Common myeloid progenitor, CD34-positive (primary cell): ENCODE data around the gene SEZ6.
"Not testable (repeated sequence)": the region's sequence is repeated elsewhere in the genome, so short reads cannot be mapped to it uniquely, and the experiment has no call there.

Experiments
- CTCF ChIA-PET: fragments of 350-600 bp; sonication (Branson Sonifier 250); formaldehyde crosslinking; loops from one replicate; lab custom pipeline; 2021; ENCODE audit warnings: antibody characterized with exemption; lab: Charles Lee
- POLR2A ChIA-PET: fragments of 350-600 bp; sonication (Branson Sonifier 250); formaldehyde crosslinking; loops from one replicate; lab custom pipeline; 2021; ENCODE audit warnings: antibody characterized with exemption; lab: Charles Lee
- DNase-seq, 3 donors: peaks; one replicate each; pipeline versions ENCODE4 v3.0.0 to v3.0.0-alpha.2; 2013
- H3K27ac ChIP-seq, 2 experiments: 1 replicate in 1 of 2; 2 replicates in 1 of 2; pipeline ENCODE4 v1.7.0; 2013; ENCODE audit warnings: inconsistent platforms in 2 of 2, low read length in 2 of 2, mild to moderate bottlenecking in 2 of 2, low read depth in 1 of 2, moderate library complexity in 1 of 2; ENCODE audit not compliant: severe bottlenecking in 2 of 2, insufficient read depth in 1 of 2, poor library complexity in 1 of 2
- H3K27me3 ChIP-seq, 5 experiments: replicated peaks in 2 of 5; 1 replicate in 3 of 5; 2 replicates in 2 of 5; pipeline versions ENCODE4 v1.6.1 to v1.7.0; 2013; ENCODE audit warnings: low read length in 4 of 5, mild to moderate bottlenecking in 2 of 5, moderate library complexity in 2 of 5, inconsistent platforms in 1 of 5; ENCODE audit not compliant: insufficient read depth in 5 of 5, control insufficient read depth in 4 of 5
- H3K36me3 ChIP-seq, 4 experiments: 1 replicate in 2 of 4; 2 replicates in 2 of 4; pipeline versions ENCODE4 v1.6.1 to v1.7.0; 2013; ENCODE audit warnings: low read length in 3 of 4, control low read depth in 1 of 4, mild to moderate bottlenecking in 1 of 4; ENCODE audit not compliant: control insufficient read depth in 4 of 4, insufficient read depth in 4 of 4
- H3K4me1 ChIP-seq, 4 experiments: 1 replicate in 3 of 4; 2 replicates in 1 of 4; pipeline versions ENCODE4 v1.6.1 to v1.7.1; 2013; ENCODE audit warnings: low read length in 3 of 4, mild to moderate bottlenecking in 3 of 4, control low read depth in 1 of 4, inconsistent platforms in 1 of 4, moderate library complexity in 1 of 4; ENCODE audit not compliant: control insufficient read depth in 4 of 4, insufficient read depth in 4 of 4; ENCODE audit errors: control extremely low read depth in 1 of 4
- H3K4me3 ChIP-seq, 7 experiments: 1 replicate in 4 of 7; 2 replicates in 3 of 7; pipeline versions ENCODE4 v1.5.1 to v1.7.0; 2013; ENCODE audit warnings: mild to moderate bottlenecking in 7 of 7, low read length in 6 of 7, moderate library complexity in 6 of 7, inconsistent platforms in 2 of 7, low read depth in 2 of 7, control low read depth in 1 of 7; ENCODE audit not compliant: insufficient read depth in 4 of 7, control insufficient read depth in 1 of 7; ENCODE audit errors: extremely low read depth in 1 of 7
- H3K9me3 ChIP-seq, 5 experiments: 1 replicate in 4 of 5; 2 replicates in 1 of 5; pipeline versions ENCODE4 v1.6.1 to v1.7.1; 2013; ENCODE audit warnings: low read length in 4 of 5, mild to moderate bottlenecking in 2 of 5, inconsistent platforms in 1 of 5, low read depth in 1 of 5, moderate library complexity in 1 of 5; ENCODE audit not compliant: control insufficient read depth in 4 of 5, insufficient read depth in 2 of 5; ENCODE audit errors: control extremely low read depth in 1 of 5
- WGBS: methylation state at CpG from one replicate; pipeline ENCODE4 v1.1.5; 2013; ENCODE audit not compliant: insufficient coverage; 5-methylcytosine and 5-hydroxymethylcytosine counted together

The SEZ6 gene

DNA sequence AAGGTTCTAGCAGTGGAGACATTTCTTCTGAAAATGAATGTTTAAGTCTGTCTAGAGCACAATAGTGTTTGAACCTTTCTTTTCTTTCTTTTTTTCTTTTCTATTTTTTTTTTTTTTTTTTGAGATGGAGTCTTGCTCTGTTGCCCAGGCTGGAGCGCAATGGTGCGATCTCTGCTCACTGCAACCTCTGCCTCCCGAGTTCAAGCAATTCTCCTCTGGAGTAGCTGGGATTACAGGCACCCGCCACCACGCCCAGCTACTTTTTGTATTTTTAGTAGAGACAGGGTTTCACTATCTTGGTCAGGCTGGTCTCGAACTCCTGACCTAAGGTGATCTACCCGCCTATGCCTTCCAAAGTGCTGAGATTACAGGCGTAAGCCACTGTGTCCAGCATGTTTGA, 71.3 kb downstream of the SEZ6 start:
- CTCF ChIA-PET, result interaction anchor here (1.1 to 12.3 kb wide), 4 partner anchors 13 to 85 kb away, joined by 3 to 128 read pairs (median 3); partner anchors contain the start of gene PHF12
- Histone ChIP-seq H3K36me3 (peaks cover 2 to 31% (median 3%) of the 10 kb centered on the region in 4 experiments), H3K4me1 (peaks cover 16 to 34% (median 24%) of the 10 kb centered on the region in 4 experiments)
- H3K9me3 ChIP-seq, H3K4me3 ChIP-seq, H3K27me3 ChIP-seq, H3K27ac ChIP-seq, POLR2A ChIA-PET, DNase-seq: not testable (repeated sequence)
- WGBS, result 98% methylated on average over 5 of the region's 8 CpGs

GRCh38 chr17:28929787-28930186, 76.0 kb downstream of the SEZ6 start:
- H3K27me3 ChIP-seq, result no peaks in the 10 kb centered on the region
- peaks cover 2 to 29% (median 4%) of the 10 kb centered on the region in 4 experiments for H3K36me3 ChIP-seq
- no peak for DNase-seq
- peaks cover 26 to 35% (median 29%) of the 10 kb centered on the region in 4 experiments for H3K4me1 ChIP-seq
- WGBS, result 100% methylated on average over 2 of the region's 2 CpGs
- ChIA-PET POLR2A (interaction anchor here (1.4 kb wide), 1 partner anchor 21 kb away, joined by 4 read pairs; no protein-coding TSS in a partner anchor), CTCF (interaction anchor here (1.0 to 16.2 kb wide), 4 partner anchors 8 to 19 kb away, joined by 3 to 216 read pairs (median 66); partner anchors contain the start of genes DHRS13 and PHF12)
- no peaks in the 10 kb centered on the region for H3K9me3 ChIP-seq
- no peak overlapping the region for H3K27ac ChIP-seq
- H3K4me3 ChIP-seq, result no peak overlapping the region

- Histone ChIP-seq H3K27ac (peak overlapping the region in 1 of 2 experiments; percentile 96), H3K36me3 (peaks cover 2 to 35% (median 9%) of the 10 kb centered on the region in 4 experiments), H3K4me3 (no peak overlapping the region), H3K4me1 (peaks cover 26 to 47% (median 34%) of the 10 kb centered on the region in 4 experiments), H3K27me3 (no peaks in the 10 kb centered on the region), H3K9me3 (no peaks in the 10 kb centered on the region)
- peak in 2 of 3 donors; percentile 33 to 51 for DNase-seq
- CTCF ChIA-PET, result interaction anchor here (0.9 to 16.2 kb wide), 7 partner anchors 8 to 43 kb away, joined by 3 to 216 read pairs (median 5); partner anchors contain the start of gene DHRS13
- POLR2A ChIA-PET, result interaction anchor here (2.6 to 2.8 kb wide), 2 partner anchors 21 to 24 kb away, joined by 11 to 23 read pairs; partner anchors contain the start of gene PHF12
- WGBS, result 88% methylated on average over 2 of the region's 2 CpGs
Measured at GRCh38 chr17:28928061-28928460, 77.8 kb downstream of the SEZ6 start.

DNA sequence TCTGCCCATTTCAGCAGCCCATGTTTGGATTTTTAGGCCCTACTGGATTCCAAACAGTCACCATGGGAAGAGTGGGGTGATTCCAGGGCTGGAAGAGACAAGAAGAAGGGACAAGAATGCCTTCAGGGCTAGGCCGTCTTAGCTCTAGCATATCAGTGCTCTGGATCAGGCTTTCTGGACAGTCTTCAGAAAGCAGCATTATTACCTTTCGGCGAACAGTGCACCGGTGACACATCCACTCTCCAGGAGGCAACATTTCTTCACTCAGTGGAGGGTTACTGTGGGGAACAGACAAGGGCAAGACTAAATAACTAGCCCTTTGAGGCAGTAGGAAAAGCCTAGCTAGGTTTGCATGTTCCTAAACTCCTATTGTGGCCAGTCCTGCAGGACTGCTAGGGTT, 79.0 kb downstream of the SEZ6 start:
- 98% methylated on average over 4 of the region's 4 CpGs for WGBS
- ChIA-PET POLR2A (interaction anchor here (1.5 to 2.8 kb wide), 5 partner anchors 19 to 27 kb away, joined by 8 to 23 read pairs (median 11); partner anchors contain the start of gene PHF12), CTCF (interaction anchor here (1.1 to 16.2 kb wide), 10 partner anchors 9 to 42 kb away, joined by 3 to 216 read pairs (median 5); partner anchors contain the start of gene DHRS13)

DNA sequence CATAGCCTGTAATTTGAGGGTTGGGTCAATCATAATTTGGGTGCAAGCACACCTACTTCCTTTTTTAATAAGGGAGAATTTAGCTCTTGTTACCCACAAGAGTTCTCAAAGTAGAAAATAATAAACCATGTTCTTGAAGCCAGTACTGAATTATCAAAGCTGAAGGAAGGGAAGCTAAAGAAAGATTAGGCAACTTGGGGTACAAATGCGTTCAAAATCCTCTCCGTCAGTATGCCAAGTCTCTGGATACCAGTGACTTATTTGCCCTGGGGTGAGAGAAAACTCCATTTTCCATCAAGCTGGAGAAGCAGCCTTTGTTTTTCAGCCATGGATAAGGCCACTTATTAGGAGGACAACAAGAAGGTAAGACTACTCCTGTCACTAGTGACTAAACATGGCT, 79.5 kb downstream of the SEZ6 start:
- WGBS, result 6% methylated on average over 2 of the region's 2 CpGs
- POLR2A ChIA-PET, result interaction anchor here (1.5 to 2.8 kb wide), 5 partner anchors 19 to 27 kb away, joined by 8 to 23 read pairs (median 11); partner anchors contain the start of gene PHF12

More for the DNA sequence above, 79.0 kb downstream of the SEZ6 start:
- Histone ChIP-seq H3K27ac (peak overlapping the region; percentile 95 to 96), H3K36me3 (peaks cover 4 to 45% (median 13%) of the 10 kb centered on the region in 4 experiments), H3K9me3 (no peaks in the 10 kb centered on the region), H3K27me3 (no peaks in the 10 kb centered on the region), H3K4me1 (peaks cover 26 to 47% (median 34%) of the 10 kb centered on the region in 4 experiments), H3K4me3 (peak overlapping the region in 3 of 7 experiments; percentile 19 to 75 (median 56))
- DNase-seq, result no peak

GRCh38 chr17:28925912-28926365, 79.9 kb downstream of the SEZ6 start:
- Histone ChIP-seq H3K27ac (peak overlapping the region; percentile 95 to 96), H3K4me1 (peaks cover 26 to 47% (median 34%) of the 10 kb centered on the region in 4 experiments), H3K4me3 (peak overlapping the region in 6 of 7 experiments; percentile 25 to 75 (median 45)), H3K9me3 (no peaks in the 10 kb centered on the region), H3K36me3 (peaks cover 8 to 53% (median 21%) of the 10 kb centered on the region in 4 experiments), H3K27me3 (no peaks in the 10 kb centered on the region)
- ChIA-PET POLR2A (interaction anchor here (1.5 to 2.8 kb wide), 5 partner anchors 19 to 28 kb away, joined by 8 to 23 read pairs (median 11); partner anchors contain the start of gene PHF12), CTCF (interaction anchor here (1.1 to 16.2 kb wide), 8 partner anchors 10 to 40 kb away, joined by 4 to 216 read pairs (median 14); partner anchors contain the start of gene DHRS13)
- peak; percentile 95 to 98 (median 96) for DNase-seq
- no CpG with 5 or more reads among the region's 2 CpGs for WGBS

More for the DNA sequence above, 79.5 kb downstream of the SEZ6 start:
- CTCF ChIA-PET, result interaction anchor here (1.1 to 16.2 kb wide), 8 partner anchors 10 to 39 kb away, joined by 4 to 216 read pairs (median 14); partner anchors contain the start of gene DHRS13
- H3K4me1 ChIP-seq, result peaks cover 26 to 47% (median 34%) of the 10 kb centered on the region in 4 experiments
- peaks cover 8 to 49% (median 17%) of the 10 kb centered on the region in 4 experiments for H3K36me3 ChIP-seq
- peak overlapping the region in 4 of 7 experiments; percentile 19 to 75 (median 40) for H3K4me3 ChIP-seq
- peak overlapping the region; percentile 95 to 96 for H3K27ac ChIP-seq
- H3K27me3 ChIP-seq, result no peaks in the 10 kb centered on the region
- H3K9me3 ChIP-seq, result no peaks in the 10 kb centered on the region
- DNase-seq, result no peak
